ENCODE data around the gene CORO2A.
"Not testable (repeated sequence)": the region's sequence is repeated elsewhere in the genome, so short reads cannot be mapped to it uniquely, and the experiment has no call there.

The CORO2A gene

DNA sequence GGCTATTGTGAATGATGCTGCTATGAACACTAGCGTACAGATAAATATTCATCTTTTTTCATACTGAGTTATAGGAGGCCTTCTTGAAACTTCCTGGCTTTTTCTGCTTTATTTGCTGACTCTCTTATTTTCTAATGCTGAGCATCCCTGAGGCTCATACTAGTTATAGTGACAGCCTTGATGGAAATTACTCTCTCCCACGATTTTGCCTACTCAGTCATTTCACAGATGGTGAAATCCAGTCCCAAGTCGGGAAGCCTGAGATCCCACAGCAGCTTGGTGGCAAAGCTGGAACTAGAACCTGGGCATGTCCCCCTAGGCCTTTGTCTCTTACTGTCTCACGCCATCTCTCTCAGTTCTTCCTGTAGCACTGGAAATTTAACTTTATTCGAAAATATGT lies 113.5 kb downstream of the CORO2A start:
- no peak for DNase-seq

DNA sequence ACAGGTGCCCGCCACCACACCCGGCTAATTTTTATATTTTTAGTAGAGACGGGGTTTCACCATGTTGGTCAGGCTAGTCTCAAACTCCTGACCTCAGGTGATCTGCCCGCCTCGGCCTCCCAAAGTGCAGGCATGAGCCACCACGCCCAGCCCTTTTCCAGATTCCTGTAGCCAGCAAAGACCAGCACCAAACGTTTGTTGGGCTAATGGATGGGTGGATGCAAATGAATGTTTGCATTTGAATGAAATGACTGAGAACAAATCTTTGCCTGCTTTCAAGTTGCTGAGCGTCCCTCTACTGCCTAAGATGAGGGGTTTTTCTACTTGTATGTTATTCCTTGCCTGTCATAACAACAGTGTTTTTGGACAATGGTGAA lies 115.9 kb downstream of the CORO2A start:
- DNase-seq, result not testable (repeated sequence)

DNA sequence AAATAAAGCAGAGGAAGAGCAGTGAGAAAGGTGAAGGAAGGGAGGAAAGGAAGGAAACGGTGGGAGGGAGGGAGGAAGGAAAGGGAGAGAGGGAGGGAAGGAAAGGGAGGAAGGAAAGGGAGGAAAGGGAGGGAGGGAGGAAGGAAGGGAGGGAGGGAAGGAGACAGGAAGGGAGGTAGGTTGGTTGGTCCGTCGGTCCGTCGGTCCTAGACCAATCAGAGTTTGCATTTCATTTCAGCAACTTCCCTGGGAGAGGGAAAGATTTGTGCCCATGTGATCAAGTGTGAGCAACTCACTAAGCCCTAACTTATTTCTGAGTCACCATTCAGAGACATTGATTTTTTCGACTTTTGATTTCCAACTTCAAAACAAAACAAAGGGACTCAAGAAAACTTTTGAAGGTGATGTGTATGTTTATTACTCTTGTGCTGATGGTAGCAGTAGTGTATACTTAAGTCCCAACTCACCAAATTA lies 117.1 kb downstream of the CORO2A start:
- no peak for DNase-seq

DNA sequence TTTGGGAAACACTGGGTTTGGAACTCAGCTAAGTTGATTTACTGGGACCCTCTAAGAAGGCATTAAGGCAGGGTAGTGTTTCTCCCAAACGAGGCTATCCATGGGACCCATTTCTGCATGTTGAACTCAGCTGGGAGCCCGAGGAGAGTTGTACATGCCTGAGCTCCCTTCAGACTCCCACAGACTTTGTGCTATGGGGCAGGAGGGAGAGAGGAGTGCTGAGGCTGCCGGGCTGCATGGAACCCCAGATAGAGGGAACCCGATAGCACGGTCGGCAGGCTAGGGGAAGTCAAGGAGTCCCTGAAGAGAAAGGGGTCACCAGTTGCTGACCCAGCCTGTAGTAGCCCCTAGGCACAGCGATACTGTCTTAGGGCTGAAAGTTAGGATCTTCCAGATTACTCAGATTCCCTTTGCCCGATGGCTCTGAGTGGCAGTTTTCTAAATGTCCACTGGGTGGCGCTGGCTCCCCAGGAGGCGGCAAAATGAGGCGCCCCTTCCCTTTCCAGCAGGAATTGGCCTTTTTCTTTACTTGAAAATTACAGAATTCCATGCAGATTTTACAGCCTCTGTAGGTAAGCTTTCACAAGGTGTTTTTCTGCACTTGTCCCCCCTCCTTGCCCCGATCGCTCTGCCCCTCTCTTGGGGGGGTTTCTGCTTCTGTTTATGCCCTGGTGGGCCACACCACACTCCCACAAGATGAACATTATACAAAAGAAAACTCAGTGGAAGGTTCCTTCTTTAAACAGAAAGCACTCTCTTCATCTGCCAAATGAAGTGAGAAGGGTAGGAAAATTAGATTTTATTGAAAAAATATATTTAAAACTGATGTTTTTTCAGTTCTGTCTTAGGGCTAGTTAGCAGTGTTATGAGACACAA lies 118.1 kb downstream of the CORO2A start:
- peak; percentile 64 for DNase-seq

DNA sequence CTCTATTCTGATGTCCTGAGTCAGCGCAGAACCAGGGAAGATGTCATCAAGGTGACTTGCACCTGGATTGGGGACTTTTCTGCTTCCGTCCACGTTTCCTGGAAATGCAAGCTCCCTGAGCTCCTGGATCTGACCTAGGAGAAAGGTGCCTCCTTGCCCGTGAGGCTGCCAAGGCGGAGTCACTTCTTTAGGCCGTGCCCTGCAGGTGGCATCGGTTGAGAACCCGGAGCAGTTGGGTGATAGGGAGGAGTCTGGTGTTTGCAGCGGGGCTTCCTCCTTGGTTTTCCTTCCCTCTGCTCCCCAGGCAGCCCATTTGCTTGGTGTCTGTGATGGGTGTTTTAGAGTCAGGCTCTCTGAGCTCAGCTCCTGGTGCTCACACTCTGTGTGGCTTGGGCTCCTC lies 120.7 kb downstream of the CORO2A start:
- no peak for DNase-seq
